ENCODE results near the gene FANCM. TPM values are rescaled to one million over a fixed set of nuclear protein-coding genes. Genes with fewer than 3 reads are reported as not detected.

Gene FANCM
- total and polyA plus RNA-seq, 9 of the 15 experiments (the other 6 are each of a cell fraction or from before 2014, with no cell fraction given) = 5.1 to 14.4 (median 6.2) TPM

GRCh38 chr14:45249856-45250575, 114.3 kb downstream of the FANCM start (continued):
- TF ChIP-seq ZBTB40 (IDR thresholded peaks at IDR 0.05) (no peak), ZBTB40 (CRISPR knock-in tag; IDR thresholded peaks at IDR 0.05) (no peak), PML (IDR thresholded peaks at IDR 0.05; ENCODE audit: low read length) (peak; percentile 43; the same call in 1 of the 2 replicates), NR3C1 (CRISPR knock-in tag; IDR thresholded peaks at IDR 0.05) (no peak), EP300 (IDR thresholded peaks at IDR 0.05; ENCODE audit: low read length) (peak; percentile 59; the same call in 1 of the 2 replicates), ZNF175 (CRISPR knock-in tag; IDR thresholded peaks at IDR 0.05; ENCODE audit: low read depth) (no peak), NFE2L1 (tag; IDR thresholded peaks at IDR 0.05; ENCODE audit: borderline replicate concordance, low read depth) (no peak), ZNF318 (IDR thresholded peaks at IDR 0.05; ENCODE audit: borderline replicate concordance in 1 of 2, low read depth in 1 of 2) (no peak), TCF3 (CRISPR knock-in tag; IDR thresholded peaks at IDR 0.05) (peak; percentile 72), ESRRA (IDR thresholded peaks at IDR 0.05; ENCODE audit: borderline replicate concordance, low read depth) (peak; percentile 34; the same call in 1 of the 2 replicates)
